Measurements from ENCODE around the gene BRSK1.

GRCh38 chr19:55336101-55336500, 52.3 kb downstream of the BRSK1 start:
- TF ChIP-seq CTCF (IDR thresholded peaks at IDR 0.05) (no peak), POLR2A (IDR thresholded peaks at IDR 0.05) (no peak)

All from vagina (tissue), 2 donors.